ENCODE measurements around the gene CDC42BPB. TPM values are rescaled to one million over a fixed set of nuclear protein-coding genes. Genes with fewer than 3 reads are reported as not detected.

The CDC42BPB gene, protein sequence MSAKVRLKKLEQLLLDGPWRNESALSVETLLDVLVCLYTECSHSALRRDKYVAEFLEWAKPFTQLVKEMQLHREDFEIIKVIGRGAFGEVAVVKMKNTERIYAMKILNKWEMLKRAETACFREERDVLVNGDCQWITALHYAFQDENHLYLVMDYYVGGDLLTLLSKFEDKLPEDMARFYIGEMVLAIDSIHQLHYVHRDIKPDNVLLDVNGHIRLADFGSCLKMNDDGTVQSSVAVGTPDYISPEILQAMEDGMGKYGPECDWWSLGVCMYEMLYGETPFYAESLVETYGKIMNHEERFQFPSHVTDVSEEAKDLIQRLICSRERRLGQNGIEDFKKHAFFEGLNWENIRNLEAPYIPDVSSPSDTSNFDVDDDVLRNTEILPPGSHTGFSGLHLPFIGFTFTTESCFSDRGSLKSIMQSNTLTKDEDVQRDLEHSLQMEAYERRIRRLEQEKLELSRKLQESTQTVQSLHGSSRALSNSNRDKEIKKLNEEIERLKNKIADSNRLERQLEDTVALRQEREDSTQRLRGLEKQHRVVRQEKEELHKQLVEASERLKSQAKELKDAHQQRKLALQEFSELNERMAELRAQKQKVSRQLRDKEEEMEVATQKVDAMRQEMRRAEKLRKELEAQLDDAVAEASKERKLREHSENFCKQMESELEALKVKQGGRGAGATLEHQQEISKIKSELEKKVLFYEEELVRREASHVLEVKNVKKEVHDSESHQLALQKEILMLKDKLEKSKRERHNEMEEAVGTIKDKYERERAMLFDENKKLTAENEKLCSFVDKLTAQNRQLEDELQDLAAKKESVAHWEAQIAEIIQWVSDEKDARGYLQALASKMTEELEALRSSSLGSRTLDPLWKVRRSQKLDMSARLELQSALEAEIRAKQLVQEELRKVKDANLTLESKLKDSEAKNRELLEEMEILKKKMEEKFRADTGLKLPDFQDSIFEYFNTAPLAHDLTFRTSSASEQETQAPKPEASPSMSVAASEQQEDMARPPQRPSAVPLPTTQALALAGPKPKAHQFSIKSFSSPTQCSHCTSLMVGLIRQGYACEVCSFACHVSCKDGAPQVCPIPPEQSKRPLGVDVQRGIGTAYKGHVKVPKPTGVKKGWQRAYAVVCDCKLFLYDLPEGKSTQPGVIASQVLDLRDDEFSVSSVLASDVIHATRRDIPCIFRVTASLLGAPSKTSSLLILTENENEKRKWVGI (N-terminal part only)
- 93.2 TPM for polyA plus RNA-seq (2013, experiment 1 of 4)
- polyA plus RNA-seq (2013, experiment 2 of 4) = 92.6 TPM
- 65.3 TPM for polyA plus RNA-seq (2013, experiment 3 of 4)
- 77.2 TPM for polyA plus RNA-seq (2013, experiment 4 of 4)

DNA sequence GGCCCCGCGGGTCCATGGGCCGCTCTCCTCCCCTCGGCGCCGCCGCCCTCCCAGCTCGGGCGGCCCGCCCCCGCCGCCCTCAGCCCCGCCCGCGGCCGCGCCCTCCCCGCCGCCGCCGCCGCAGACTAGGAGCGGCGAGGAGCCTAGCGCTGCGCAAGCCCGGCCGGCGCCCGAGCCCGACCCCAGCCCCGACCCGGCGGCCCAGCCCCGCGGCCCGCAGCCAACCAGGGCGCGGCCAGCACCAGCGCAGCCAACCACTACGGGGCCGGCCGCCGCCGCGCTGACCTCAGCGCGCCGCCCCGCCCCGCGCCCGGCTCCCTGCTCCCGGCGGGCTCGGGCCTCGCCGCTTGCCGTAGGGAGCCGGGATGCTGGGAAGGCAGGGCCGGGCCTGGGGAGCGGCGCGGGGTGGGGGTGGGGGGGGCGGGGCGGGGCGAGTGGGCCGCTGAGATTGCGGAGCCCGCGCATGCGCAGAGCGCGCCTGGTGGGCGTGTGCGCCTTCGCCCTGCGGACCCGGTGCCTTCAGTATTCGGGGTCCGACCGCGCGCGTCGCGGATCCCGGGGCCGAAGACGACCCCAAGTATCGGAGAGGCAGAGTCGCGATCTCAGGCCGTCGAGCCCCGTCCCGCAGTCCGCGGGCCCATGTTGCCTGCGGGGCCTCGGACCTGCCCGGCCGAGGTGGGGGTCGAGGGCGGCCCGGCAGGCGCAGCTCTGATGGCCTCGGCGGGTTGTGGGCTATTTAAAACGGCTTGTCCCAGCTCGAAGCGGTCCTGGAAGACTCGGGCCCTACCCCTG, at the start of gene CDC42BPB:
CDC42BPB (minus strand) TSS at position 178 of the 792 bp plus-strand sequence. CDS start 376 bp downstream, outside the sequence.
- 0% methylated on average over 101 to 113 of the region's 113 CpGs for WGBS, 2 experiments
- Histone ChIP-seq H3K4me1 (ENCODE audit: control insufficient read depth, insufficient read depth, low read length) (peaks cover 9% of the 10 kb centered on the region), H3K4me3 (ENCODE audit: insufficient read depth, low read depth, low read length) (peak within 1 kb of the TSS; percentile 92), H3K9me3 (ENCODE audit: control insufficient read depth, low read length) (no peaks in the 10 kb centered on the region), H3K27ac (ENCODE audit: insufficient read depth, low read depth, low read length, poor library complexity, severe bottlenecking) (no peak within 1 kb of the TSS), H3K36me3 (ENCODE audit: control insufficient read depth, insufficient read depth, low read length) (no peaks in the 10 kb centered on the region), H3K27me3 (ENCODE audit: control insufficient read depth, insufficient read depth, low read length, poor library complexity, severe bottlenecking) (no peaks in the 10 kb centered on the region)

DNA sequence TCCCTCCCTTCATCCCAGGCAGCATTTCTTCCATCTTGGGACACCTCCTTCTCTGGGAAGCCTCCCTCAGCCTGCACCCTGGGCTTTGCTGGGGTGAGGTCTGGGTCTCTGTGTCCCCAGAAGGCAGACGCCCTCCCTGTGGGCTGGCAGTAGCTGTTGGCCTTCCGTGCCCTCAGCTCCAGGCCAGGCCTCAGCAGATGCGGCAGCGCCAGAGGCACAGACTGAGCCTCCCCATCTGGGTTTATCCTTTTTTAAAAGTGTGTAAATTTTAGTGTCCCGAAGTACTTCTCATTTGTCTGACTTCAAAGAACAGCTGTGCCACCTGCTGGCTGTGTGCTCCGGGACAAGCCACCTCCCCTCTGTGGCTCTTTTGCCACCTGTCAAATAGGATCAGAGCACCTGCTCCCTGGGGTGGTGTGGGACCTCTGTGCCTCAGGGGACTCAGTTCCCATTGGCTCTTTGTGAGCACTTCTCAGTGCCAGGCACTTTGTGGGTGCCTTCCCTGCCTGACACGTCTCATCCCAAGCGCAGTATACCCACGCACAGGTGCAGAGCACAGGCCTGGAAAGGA, 48.3 kb upstream of the CDC42BPB start:
- 81 to 82% methylated on average over 9 of the region's 9 CpGs for WGBS, 2 experiments
- peaks cover 56% of the 10 kb centered on the region for H3K27me3 ChIP-seq (ENCODE audit: control insufficient read depth, insufficient read depth, low read length, poor library complexity, severe bottlenecking)
- H3K36me3 ChIP-seq (ENCODE audit: control insufficient read depth, insufficient read depth, low read length) = no peaks in the 10 kb centered on the region
- no peak overlapping the region for H3K27ac ChIP-seq (ENCODE audit: insufficient read depth, low read depth, low read length, poor library complexity, severe bottlenecking)
- H3K4me3 ChIP-seq (ENCODE audit: insufficient read depth, low read depth, low read length) = no peak overlapping the region
- H3K9me3 ChIP-seq (ENCODE audit: control insufficient read depth, low read length) = no peaks in the 10 kb centered on the region
- H3K4me1 ChIP-seq (ENCODE audit: control insufficient read depth, insufficient read depth, low read length) = peaks cover 23% of the 10 kb centered on the region

DNA sequence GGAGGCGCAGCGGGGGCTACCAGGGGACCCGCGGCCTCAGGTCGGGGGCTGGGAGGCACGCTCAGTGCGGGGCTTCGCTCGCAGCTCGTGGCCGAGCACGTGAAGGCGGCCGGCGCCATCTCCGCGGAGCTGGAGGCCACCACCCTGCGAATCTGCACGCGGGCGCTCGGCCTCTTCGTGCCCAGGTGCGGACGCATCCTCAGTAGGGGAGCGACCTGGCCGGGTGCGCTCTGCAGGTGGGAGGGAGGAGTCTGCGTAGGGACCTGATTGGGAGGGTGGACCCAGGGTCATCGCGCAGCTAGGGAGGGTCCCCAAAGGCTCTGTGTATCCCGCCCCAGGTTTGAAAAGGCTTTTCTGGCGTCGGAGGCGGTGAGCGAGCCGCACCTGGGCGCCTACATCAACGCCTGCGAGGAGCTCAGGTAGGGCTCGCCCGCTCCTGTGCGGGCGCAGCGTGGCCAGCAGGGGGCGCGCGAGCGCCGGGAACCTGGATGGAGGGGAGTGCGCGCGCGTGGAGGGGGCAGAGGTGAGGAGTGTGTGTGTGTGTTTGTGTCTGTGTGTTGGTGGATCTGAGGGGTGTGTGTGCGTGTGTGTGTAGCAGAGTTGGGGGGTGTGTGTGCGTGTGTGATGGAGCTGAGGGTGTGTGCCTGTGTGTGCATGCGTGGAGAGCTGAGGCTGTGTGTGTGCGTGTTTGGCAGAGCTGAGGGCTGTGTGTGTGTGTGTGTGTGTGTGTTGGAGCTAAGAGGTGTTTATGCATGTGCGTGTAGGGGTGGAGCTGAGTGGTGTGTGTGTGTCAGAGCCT, 47.5 kb upstream of the CDC42BPB start:
- 5 to 7% methylated on average over 59 of the region's 59 CpGs for WGBS, 2 experiments
- H3K4me3 ChIP-seq (ENCODE audit: insufficient read depth, low read depth, low read length) = peak overlapping the region; percentile 16

DNA sequence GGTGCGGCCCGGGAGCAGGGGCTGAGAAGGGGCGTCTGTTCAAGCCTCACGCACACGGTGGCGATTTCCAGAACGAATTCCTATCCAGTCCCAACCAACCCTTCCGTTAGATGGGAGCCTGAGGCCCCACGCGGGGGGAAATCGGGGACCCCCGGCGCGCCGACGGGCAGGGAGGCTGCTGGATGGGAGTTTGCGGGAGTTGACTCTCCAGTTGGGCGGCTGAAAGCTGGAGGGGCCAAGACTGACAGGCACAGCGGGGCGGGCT, 47.0 kb upstream of the CDC42BPB start:
- Histone ChIP-seq H3K9me3 (ENCODE audit: control insufficient read depth, low read length) (no peaks in the 10 kb centered on the region), H3K36me3 (ENCODE audit: control insufficient read depth, insufficient read depth, low read length) (no peaks in the 10 kb centered on the region), H3K27ac (ENCODE audit: insufficient read depth, low read depth, low read length, poor library complexity, severe bottlenecking) (no peak overlapping the region), H3K27me3 (ENCODE audit: control insufficient read depth, insufficient read depth, low read length, poor library complexity, severe bottlenecking) (peaks cover 45% of the 10 kb centered on the region), H3K4me1 (ENCODE audit: control insufficient read depth, insufficient read depth, low read length) (peaks cover 24% of the 10 kb centered on the region), H3K4me3 (ENCODE audit: insufficient read depth, low read depth, low read length) (peak overlapping the region; percentile 16)
- WGBS, 2 experiments = 9 to 15% methylated on average over 20 of the region's 20 CpGs

More for the DNA sequence above, 47.5 kb upstream of the CDC42BPB start:
- Histone ChIP-seq H3K27ac (ENCODE audit: insufficient read depth, low read depth, low read length, poor library complexity, severe bottlenecking) (no peak overlapping the region), H3K27me3 (ENCODE audit: control insufficient read depth, insufficient read depth, low read length, poor library complexity, severe bottlenecking) (peaks cover 48% of the 10 kb centered on the region), H3K9me3 (ENCODE audit: control insufficient read depth, low read length) (no peaks in the 10 kb centered on the region), H3K36me3 (ENCODE audit: control insufficient read depth, insufficient read depth, low read length) (no peaks in the 10 kb centered on the region), H3K4me1 (ENCODE audit: control insufficient read depth, insufficient read depth, low read length) (peaks cover 21% of the 10 kb centered on the region)

DNA sequence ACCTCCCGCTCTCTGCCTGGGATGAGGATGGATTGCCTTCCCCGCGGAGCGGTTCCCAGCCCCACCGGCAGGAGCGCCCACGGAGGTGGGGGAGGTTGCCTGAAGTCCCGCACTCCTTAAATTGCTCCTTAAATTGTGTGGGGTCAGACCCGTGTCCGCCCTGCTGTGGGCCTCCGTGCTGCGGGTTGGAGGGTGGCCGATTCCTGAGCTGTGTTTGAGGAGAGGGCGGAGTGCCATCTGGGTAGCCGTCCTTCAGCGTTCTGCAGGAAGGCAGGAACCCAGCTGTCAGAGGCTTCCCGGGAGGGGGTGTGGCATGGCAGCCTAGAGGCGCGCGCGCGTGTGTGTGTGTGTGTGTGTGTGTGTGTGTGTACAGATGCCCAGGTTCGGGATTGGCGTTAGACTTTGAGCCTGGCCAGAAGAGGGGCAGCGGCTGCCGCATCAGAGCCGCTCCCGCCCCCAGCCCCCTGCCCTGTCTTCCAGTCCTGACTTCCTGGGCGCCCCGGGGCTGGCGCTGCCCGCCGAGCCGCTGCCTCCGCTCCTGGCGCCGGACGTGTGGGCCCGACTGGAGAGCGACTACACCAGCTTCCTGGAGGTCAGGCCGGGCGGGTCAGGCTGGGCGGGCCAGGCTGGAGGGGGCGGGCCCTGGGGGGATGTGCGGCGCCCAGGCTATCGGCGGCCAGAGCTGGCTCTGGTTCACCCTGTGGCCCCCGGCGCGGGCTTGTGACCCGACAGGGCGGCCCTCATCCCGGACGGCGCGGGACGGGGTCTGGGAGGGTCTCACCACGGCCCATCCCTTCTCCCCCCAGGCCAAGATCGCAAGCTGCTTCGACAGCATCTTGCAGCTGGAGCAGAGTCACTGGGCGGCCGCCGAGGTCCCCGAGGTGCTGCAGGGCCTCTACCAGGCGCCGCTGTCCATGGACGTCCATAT, 46.4 kb upstream of the CDC42BPB start:
- no peak overlapping the region for H3K27ac ChIP-seq (ENCODE audit: insufficient read depth, low read depth, low read length, poor library complexity, severe bottlenecking)
- no peaks in the 10 kb centered on the region for H3K9me3 ChIP-seq (ENCODE audit: control insufficient read depth, low read length)
- no peaks in the 10 kb centered on the region for H3K36me3 ChIP-seq (ENCODE audit: control insufficient read depth, insufficient read depth, low read length)
- 14 to 15% methylated on average over 68 of the region's 68 CpGs for WGBS, 2 experiments
- H3K27me3 ChIP-seq (ENCODE audit: control insufficient read depth, insufficient read depth, low read length, poor library complexity, severe bottlenecking) = peaks cover 45% of the 10 kb centered on the region
- no peak overlapping the region for H3K4me3 ChIP-seq (ENCODE audit: insufficient read depth, low read depth, low read length)
- H3K4me1 ChIP-seq (ENCODE audit: control insufficient read depth, insufficient read depth, low read length) = peaks cover 28% of the 10 kb centered on the region

DNA sequence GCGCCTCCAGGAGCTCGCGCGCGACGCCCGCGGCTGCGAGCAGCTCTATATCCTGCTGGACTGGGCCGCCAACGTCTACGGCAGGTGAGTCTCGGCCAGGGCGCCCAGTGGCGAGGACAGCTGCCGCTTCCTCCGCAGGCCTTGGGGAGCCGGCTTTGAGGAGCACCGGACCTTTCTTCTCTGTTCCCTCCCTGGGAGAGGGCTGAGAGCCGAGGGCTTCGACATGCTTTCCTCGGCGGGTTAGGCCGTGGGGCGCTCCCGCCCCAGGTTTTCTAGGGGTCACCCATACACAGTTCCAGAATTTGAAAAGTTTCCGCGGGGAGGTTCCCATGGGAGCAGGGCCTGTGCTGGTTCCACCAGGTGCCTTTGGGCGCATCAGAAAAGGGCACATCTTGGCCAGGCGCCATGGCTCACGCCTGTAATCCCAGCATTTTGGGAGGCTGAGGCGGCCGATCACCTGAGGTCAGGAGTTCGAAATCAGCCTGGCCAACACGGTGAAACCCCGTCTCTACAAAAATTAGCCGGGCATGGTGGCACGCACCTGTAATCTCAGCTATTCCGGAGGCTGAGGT, 45.4 kb upstream of the CDC42BPB start:
- 89 to 91% methylated on average over 39 of the region's 39 CpGs for WGBS, 2 experiments
- H3K4me1 ChIP-seq (ENCODE audit: control insufficient read depth, insufficient read depth, low read length) = peaks cover 28% of the 10 kb centered on the region
- H3K27me3 ChIP-seq (ENCODE audit: control insufficient read depth, insufficient read depth, low read length, poor library complexity, severe bottlenecking) = peaks cover 45% of the 10 kb centered on the region

DNA sequence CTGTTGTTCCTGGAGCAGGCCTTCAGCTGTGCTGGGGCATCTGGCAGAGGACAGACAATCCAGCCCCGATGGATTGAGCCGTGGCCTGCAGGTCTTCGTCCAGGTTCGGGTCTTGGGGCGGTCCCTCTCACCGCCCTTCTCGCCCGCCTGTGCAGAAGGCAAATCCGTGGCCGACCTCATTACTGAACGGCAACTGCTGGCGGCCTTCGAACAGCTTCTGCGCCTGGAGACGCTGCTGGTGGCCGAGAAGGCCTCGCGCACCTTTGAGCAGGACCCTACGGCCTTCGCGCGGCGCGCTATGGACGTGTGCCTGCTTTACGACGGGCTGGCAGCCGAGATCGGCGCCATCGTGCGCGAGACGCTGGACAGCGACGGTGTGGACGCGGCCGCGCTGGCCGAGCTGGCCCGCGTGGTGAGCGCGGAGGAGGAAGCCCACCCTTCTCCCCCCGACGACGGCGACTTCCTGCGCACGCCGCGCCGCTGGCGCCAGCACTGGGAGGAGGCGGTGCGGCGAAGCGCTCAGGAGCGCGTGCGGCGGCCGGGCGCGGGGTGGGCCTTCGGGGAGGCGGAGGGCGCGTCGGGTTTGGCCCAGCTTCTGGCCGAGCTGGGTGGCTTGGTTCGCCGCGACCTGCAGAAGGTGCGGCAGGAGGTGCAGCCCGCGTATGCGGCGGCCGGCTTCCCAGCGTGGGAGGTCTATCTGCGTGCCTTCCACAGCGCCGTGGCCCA, 44.8 kb upstream of the CDC42BPB start:
- Histone ChIP-seq H3K4me3 (ENCODE audit: insufficient read depth, low read depth, low read length) (no peak overlapping the region), H3K4me1 (ENCODE audit: control insufficient read depth, insufficient read depth, low read length) (peaks cover 28% of the 10 kb centered on the region), H3K27ac (ENCODE audit: insufficient read depth, low read depth, low read length, poor library complexity, severe bottlenecking) (no peak overlapping the region), H3K9me3 (ENCODE audit: control insufficient read depth, low read length) (no peaks in the 10 kb centered on the region), H3K36me3 (ENCODE audit: control insufficient read depth, insufficient read depth, low read length) (no peaks in the 10 kb centered on the region), H3K27me3 (ENCODE audit: control insufficient read depth, insufficient read depth, low read length, poor library complexity, severe bottlenecking) (peaks cover 45% of the 10 kb centered on the region)
- WGBS, 2 experiments = 92 to 93% methylated on average over 85 of the region's 85 CpGs

More for the DNA sequence above, 45.4 kb upstream of the CDC42BPB start:
- Histone ChIP-seq H3K27ac (ENCODE audit: insufficient read depth, low read depth, low read length, poor library complexity, severe bottlenecking) (no peak overlapping the region), H3K36me3 (ENCODE audit: control insufficient read depth, insufficient read depth, low read length) (no peaks in the 10 kb centered on the region), H3K4me3 (ENCODE audit: insufficient read depth, low read depth, low read length) (no peak overlapping the region), H3K9me3 (ENCODE audit: control insufficient read depth, low read length) (no peaks in the 10 kb centered on the region)
